ENCODE results near the gene DCLRE1B.

The DCLRE1B gene

DNA sequence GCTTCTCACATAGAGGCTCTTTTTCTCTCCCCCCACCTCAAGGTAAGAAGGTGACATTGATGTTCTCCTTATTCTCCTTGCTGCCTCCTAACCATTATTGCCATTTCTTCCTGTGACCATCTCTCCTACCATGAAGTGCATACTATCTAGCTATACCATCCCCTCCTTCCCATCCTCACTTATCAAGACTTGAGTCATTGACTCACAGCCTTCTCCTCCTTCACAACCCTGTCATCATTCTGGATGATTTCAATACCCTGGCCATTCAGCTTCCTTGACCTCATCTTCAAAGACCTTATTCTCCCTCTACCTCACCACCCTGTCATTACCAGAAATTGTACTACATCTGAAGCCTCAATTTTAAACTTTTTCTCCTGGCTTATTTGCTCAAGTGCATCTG is 13.1 kb downstream of the DCLRE1B start:
- TF ChIP-seq, protein P1, sequence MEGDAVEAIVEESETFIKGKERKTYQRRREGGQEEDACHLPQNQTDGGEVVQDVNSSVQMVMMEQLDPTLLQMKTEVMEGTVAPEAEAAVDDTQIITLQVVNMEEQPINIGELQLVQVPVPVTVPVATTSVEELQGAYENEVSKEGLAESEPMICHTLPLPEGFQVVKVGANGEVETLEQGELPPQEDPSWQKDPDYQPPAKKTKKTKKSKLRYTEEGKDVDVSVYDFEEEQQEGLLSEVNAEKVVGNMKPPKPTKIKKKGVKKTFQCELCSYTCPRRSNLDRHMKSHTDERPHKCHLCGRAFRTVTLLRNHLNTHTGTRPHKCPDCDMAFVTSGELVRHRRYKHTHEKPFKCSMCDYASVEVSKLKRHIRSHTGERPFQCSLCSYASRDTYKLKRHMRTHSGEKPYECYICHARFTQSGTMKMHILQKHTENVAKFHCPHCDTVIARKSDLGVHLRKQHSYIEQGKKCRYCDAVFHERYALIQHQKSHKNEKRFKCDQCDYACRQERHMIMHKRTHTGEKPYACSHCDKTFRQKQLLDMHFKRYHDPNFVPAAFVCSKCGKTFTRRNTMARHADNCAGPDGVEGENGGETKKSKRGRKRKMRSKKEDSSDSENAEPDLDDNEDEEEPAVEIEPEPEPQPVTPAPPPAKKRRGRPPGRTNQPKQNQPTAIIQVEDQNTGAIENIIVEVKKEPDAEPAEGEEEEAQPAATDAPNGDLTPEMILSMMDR (IDR thresholded peaks at IDR 0.05; ENCODE audit: low read depth, low read length, missing control alignments), result no peak
- no peak for DNase-seq (ENCODE audit: extremely low read depth, low read depth)

DNA sequence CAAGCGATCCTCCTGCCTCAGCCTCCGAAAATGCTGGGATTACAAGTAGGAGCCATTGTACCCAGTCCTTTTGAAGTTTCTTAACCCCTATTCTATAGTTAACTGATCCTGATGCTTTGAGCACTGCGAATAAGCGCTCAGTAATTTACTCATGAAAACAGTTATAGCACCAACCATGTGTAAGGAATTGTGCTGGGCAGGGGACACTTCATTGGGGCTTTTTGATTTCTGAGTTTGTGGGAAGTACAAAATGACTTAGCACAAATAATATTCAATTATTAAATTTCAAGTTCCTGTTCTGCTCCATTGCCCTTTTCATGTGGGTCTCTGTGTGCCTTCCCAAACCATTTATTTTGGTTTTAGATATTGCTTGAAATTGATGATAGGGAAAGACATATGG is 17.8 kb downstream of the DCLRE1B start:
- H3K4me3 ChIP-seq (replicated peaks; ENCODE audit: low read depth, low read length), result no peak overlapping the region
- TF ChIP-seq, protein P1 (IDR thresholded peaks at IDR 0.05; ENCODE audit: low read depth, low read length, missing control alignments), result no peak
- no peak for DNase-seq (ENCODE audit: extremely low read depth, low read depth)

More for the DNA sequence above, 13.1 kb downstream of the DCLRE1B start:
- H3K4me3 ChIP-seq (replicated peaks; ENCODE audit: low read depth, low read length), result no peak overlapping the region

DNA sequence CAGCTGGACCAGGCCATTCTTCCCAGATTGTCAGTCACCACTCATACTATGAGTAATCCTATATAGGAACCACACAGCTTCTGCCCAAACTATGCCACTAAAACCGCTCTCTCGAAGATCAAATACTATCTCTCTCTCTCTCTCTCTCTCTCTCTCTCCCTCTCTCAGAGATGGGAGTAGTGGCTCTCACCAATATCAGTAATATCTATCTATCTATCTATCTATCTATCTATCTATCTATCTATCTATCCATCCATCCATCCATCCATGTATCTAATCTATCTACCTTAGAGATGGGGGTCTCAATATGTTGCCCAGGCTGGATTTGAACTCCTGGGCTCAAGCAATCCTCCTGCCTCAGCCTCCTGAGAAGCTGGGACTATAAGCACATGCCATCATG is 19.3 kb downstream of the DCLRE1B start:
- TF ChIP-seq, protein P1 (IDR thresholded peaks at IDR 0.05; ENCODE audit: low read depth, low read length, missing control alignments), result no peak
- H3K4me3 ChIP-seq (replicated peaks; ENCODE audit: low read depth, low read length), result no peak overlapping the region
- no peak for DNase-seq (ENCODE audit: extremely low read depth, low read depth)

DNA sequence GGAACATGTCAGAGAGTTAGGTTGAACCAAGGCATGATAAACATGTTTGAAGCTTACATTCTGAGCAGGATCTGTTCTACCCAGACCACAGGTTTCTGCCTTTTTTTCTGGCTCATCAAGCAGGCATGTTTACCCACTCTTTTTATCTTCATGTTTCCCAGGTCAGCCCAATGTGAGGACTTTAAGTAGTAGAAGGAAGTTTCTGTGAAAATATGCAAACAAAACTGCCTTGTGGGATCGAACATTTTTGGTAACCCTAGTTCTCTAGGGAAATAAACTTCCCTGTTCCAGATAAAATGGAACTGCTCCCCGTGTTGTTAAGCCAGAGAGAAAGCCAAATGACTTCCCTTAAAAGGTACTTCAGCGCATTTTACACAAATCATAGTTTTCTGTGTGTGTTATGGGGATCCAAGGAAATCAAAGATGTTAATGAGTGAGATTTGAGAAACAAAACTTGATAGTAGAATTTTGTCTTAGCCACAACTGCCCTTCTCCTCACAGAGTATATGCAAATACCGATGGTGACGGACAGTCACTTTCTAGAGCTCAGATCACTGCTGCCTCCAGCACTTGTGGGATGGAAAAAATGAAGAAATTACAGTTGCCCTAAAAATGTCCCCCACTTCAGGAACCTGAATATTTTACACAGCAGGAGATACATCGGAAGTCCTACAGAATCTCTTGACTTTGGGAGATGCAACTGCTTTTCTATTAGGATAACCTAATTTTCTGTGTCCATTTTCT is 23.2 kb downstream of the DCLRE1B start:
- DNase-seq (ENCODE audit: extremely low read depth, low read depth), result no peak
- TF ChIP-seq, protein P1 (IDR thresholded peaks at IDR 0.05; ENCODE audit: low read depth, low read length, missing control alignments), result no peak
- peak overlapping the region; percentile 57 for H3K4me3 ChIP-seq (replicated peaks; ENCODE audit: low read depth, low read length)

DNA sequence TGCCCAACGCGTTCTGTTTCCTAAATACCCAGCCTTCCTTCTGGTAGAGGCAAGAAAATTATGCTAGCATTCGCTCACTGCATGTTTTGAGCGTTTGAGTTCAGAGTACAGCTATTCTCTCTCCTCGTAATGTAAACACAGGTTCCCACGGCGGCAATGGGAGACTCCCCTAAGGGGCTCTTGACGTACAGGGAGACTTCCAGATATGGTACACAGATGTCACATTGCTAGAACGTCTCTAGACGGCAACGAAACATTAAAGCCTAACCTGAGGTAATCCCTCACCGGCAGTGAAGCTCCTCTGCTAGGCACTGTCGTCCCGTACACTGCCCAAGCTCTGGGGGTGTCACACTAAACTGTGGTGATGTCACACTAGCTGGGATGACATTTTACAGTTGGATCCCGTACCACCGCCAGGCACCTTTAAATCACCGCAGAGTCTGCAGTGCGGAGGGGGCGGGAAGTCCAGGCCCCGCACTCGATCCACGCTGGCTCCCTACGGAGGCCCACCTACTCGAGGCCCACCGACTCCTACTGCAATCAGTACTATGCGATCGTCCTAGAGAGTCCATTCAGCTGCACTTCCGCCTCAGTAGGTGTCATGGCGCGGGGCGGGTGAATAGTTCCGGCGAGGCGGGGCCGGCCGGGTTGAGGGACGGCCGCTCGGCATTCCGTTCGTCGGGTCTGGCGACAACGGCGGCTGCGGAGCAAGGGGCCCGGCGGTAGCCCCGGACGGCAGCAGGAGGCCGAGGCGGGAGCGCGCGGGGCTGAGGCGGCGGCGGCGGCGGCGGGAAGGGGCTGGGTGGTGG is 24.0 kb downstream of the DCLRE1B start, which contains the start of gene HIPK1:
HIPK1 (plus strand) TSS at position 384 of the 809 bp plus-strand sequence.
- TF ChIP-seq, protein P1 (IDR thresholded peaks at IDR 0.05; ENCODE audit: low read depth, low read length, missing control alignments), result no peak
- DNase-seq (ENCODE audit: extremely low read depth, low read depth), result peak; percentile 52
- peak within 1 kb of the TSS; percentile 57 for H3K4me3 ChIP-seq (replicated peaks; ENCODE audit: low read depth, low read length)

DNA sequence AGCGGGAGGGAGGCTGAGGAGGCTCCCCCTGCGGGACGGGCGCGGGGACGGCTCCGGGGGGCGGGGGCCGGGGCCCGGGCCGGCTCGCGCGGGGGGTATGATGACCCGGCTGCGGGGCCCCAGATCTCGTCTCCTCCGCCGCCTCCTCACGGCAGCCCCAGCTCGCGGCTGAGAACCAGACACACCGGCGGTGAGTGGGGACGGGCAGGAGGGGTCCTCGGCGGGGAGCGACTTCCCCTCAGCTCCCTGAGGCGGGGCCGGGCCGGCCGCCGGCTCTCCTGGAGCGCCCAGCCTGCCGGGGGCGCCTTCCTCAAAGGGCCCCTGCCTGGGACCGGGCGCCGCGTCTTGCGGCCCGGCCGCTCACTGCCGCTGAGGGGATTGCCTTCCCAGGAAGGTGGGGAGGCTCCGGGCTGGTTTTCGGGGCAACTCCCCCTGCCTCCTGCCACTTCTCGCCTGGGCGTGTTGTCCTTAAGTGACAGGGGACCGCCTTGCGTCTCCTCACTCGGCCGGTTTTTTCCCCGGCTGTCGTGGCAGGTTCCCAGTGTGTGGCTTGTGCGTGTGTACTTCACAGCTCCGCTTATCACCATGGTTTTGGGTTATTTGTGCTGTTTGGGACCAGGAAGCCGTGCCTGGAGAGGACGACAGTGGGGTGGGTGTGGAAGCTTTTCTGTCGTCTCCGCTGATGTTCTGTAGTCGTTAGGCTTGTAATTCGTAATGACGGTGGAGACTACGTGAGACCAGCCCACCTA is 24.8 kb downstream of the DCLRE1B start:
- peak overlapping the region; percentile 57 for H3K4me3 ChIP-seq (replicated peaks; ENCODE audit: low read depth, low read length)
- DNase-seq (ENCODE audit: extremely low read depth, low read depth), result no peak
- TF ChIP-seq, protein P1 (IDR thresholded peaks at IDR 0.05; ENCODE audit: low read depth, low read length, missing control alignments), result no peak
